HG02884 (cell line): ENCODE data around the gene VIPR2.

Experiments used
- ATAC-seq: cut with Tn5 transposase; IDR thresholded peaks from one replicate; pipeline ENCODE4 v1.9.1; 2021; ENCODE audit warnings: mild to moderate bottlenecking, moderate library complexity; ENCODE audit not compliant: unreplicated experiment

The VIPR2 gene

GRCh38 chr7:159121476-159121875, 23.2 kb downstream of the VIPR2 start:
- no peak for ATAC-seq

- ATAC-seq: no peak
Observed at GRCh38 chr7:159121068-159121467, 23.6 kb downstream of the VIPR2 start.

GRCh38 chr7:159120540-159120919, 24.1 kb downstream of the VIPR2 start:
- no peak for ATAC-seq

- ATAC-seq: no peak
Observed at GRCh38 chr7:159119851-159120539, 24.7 kb downstream of the VIPR2 start.

GRCh38 chr7:159119026-159119741, 25.5 kb downstream of the VIPR2 start:
- ATAC-seq: no peak

- no peak for ATAC-seq
Observed at GRCh38 chr7:159118623-159119022, 26.0 kb downstream of the VIPR2 start.

- no peak for ATAC-seq
Observed at GRCh38 chr7:159118197-159118595, 26.5 kb downstream of the VIPR2 start.

GRCh38 chr7:159117366-159118196, 27.1 kb downstream of the VIPR2 start:
- ATAC-seq: no peak

GRCh38 chr7:159116581-159117339, 27.9 kb downstream of the VIPR2 start:
- ATAC-seq: no peak

- ATAC-seq: no peak
Observed at GRCh38 chr7:159115601-159116501, 28.8 kb downstream of the VIPR2 start.

- ATAC-seq: no peak
Observed at GRCh38 chr7:159114981-159115380, 29.7 kb downstream of the VIPR2 start.

GRCh38 chr7:159114096-159114495, 30.6 kb downstream of the VIPR2 start:
- no peak for ATAC-seq

- ATAC-seq: no peak
Observed at GRCh38 chr7:159113056-159113455, 31.6 kb downstream of the VIPR2 start.

GRCh38 chr7:159112136-159113011, 32.3 kb downstream of the VIPR2 start:
- ATAC-seq: no peak

- ATAC-seq: no peak
Observed at GRCh38 chr7:159109653-159110035, 35.0 kb downstream of the VIPR2 start.

GRCh38 chr7:159108941-159109652, 35.6 kb downstream of the VIPR2 start:
- no peak for ATAC-seq

- no peak for ATAC-seq
Observed at GRCh38 chr7:159108491-159108890, 36.2 kb downstream of the VIPR2 start.

- no peak for ATAC-seq
Observed at GRCh38 chr7:159107161-159107892, 37.3 kb downstream of the VIPR2 start.
